Prostate gland (tissue), 2 donors: ENCODE data around the gene ITGA8. TPM values are rescaled to one million over a fixed set of nuclear protein-coding genes. Genes with fewer than 3 reads are reported as not detected.

ENCODE experiments used
- DNase-seq: peaks from one replicate; pipeline ENCODE4 v3.0.0-alpha.2; 2019; ENCODE audit warnings: low spot score
- H3K27ac ChIP-seq, 2 donors: fragments of 200-600 bp; sonication (generic); 2 replicates each; pipeline ENCODE4 v1.5.1; 2017 to 2019
- H3K27me3 ChIP-seq: fragments of 200-600 bp; sonication (generic); replicated peaks from 2 replicates; pipeline ENCODE4 v1.5.1; 2019; ENCODE audit not compliant: insufficient read depth
- H3K36me3 ChIP-seq, 2 donors: fragments of 200-600 bp; sonication (generic); 1 replicate in 1 of 2; 2 replicates in 1 of 2; pipeline versions ENCODE4 v1.5.1 to v1.8.1; 2017 to 2019
- H3K4me1 ChIP-seq: fragments of 200-600 bp; sonication (generic); replicated peaks from 2 replicates; pipeline ENCODE4 v1.5.1; 2019
- H3K4me3 ChIP-seq, 2 donors: fragments of 200-600 bp; sonication (generic); 2 replicates each; pipeline ENCODE4 v1.5.1; 2017 to 2019
- H3K9me3 ChIP-seq: fragments of 200-600 bp; sonication (generic); 2 replicates; pipeline ENCODE4 v1.5.1; 2017
- CTCF ChIP-seq, 4 experiments: fragments of 200-600 bp in 2 of 4; fragments of 450-650 bp in 2 of 4; sonication (generic) in 2 of 4; IDR thresholded peaks; 1 replicate in 3 of 4; 2 replicates in 1 of 4; pipeline ENCODE4 v1.5.1; 2016 to 2019; ENCODE audit warnings: antibody characterized with exemption in 4 of 4, mild to moderate bottlenecking in 2 of 4, moderate library complexity in 2 of 4
- POLR2A ChIP-seq: fragments of 450-650 bp; IDR thresholded peaks from one replicate; pipeline ENCODE4 v1.6.1; 2016; ENCODE audit warnings: antibody characterized with exemption, mild to moderate bottlenecking
- POLR2AphosphoS5 ChIP-seq: sonication (generic); formaldehyde crosslinking; IDR thresholded peaks from one replicate; pipeline ENCODE4 v1.6.1; 2017; ENCODE audit warnings: antibody characterized with exemption
- WGBS: methylation state at CpG from one replicate; pipeline ENCODE4 v1.1.5; 2018; 5-methylcytosine and 5-hydroxymethylcytosine counted together
- intact Hi-C: fragments of 100-400 bp; cut with DNase I; formaldehyde crosslinking; loops from one replicate; pipeline ENCODE4 v1.14.2; 2022
- total RNA-seq, 2 donors: library from RNA; depleted of rRNA; stranded (reverse); fragments of >200 nt; gene quantifications; one replicate each; pipeline ENCODE4 v1.1.0, GENCODE V29; 2016

ITGA8 gene
- total RNA-seq, 2 donors from 2014 or later, result 10.3 to 11.2 TPM

- intact Hi-C loops, result no loop called here
- Histone ChIP-seq H3K4me1 (no peaks in the 10 kb centered on the region), H3K9me3 (no peaks in the 10 kb centered on the region), H3K27ac (no peak overlapping the region), H3K27me3 (no peaks in the 10 kb centered on the region), H3K4me3 (no peak overlapping the region), H3K36me3 (no peaks in the 10 kb centered on the region)
- TF ChIP-seq POLR2AphosphoS5 (no peak), CTCF (IDR thresholded peaks at IDR 0.05) (no peak), POLR2A (no peak)
- DNase-seq, result no peak
- WGBS, result 96% methylated on average over 4 of the region's 4 CpGs
Measured at GRCh38 chr10:15652757-15653156, 67.0 kb downstream of the ITGA8 start.

GRCh38 chr10:15652117-15652516 is 67.6 kb downstream of the ITGA8 start:
- DNase-seq, result no peak
- Histone ChIP-seq H3K36me3 (no peaks in the 10 kb centered on the region), H3K4me3 (no peak overlapping the region), H3K27ac (no peak overlapping the region), H3K9me3 (no peaks in the 10 kb centered on the region), H3K27me3 (no peaks in the 10 kb centered on the region), H3K4me1 (no peaks in the 10 kb centered on the region)
- intact Hi-C loops, result no loop called here
- WGBS, result 85% methylated on average over 7 of the region's 7 CpGs
- TF ChIP-seq POLR2A, result no peak
- no peak for TF ChIP-seq CTCF (IDR thresholded peaks at IDR 0.05)
- TF ChIP-seq POLR2AphosphoS5, result no peak

GRCh38 chr10:15651175-15651574 is 68.5 kb downstream of the ITGA8 start:
- TF ChIP-seq POLR2AphosphoS5 (no peak), CTCF (IDR thresholded peaks at IDR 0.05) (no peak), POLR2A (no peak)
- Histone ChIP-seq H3K4me3 (no peak overlapping the region), H3K27me3 (no peaks in the 10 kb centered on the region), H3K9me3 (no peaks in the 10 kb centered on the region), H3K27ac (no peak overlapping the region), H3K4me1 (no peaks in the 10 kb centered on the region), H3K36me3 (no peaks in the 10 kb centered on the region)
- no peak for DNase-seq
- intact Hi-C loops, result no loop called here
- 39% methylated on average over 6 of the region's 6 CpGs for WGBS

- DNase-seq, result no peak
- intact Hi-C loops, result no loop called here
- TF ChIP-seq CTCF (IDR thresholded peaks at IDR 0.05) (no peak), POLR2AphosphoS5 (no peak), POLR2A (no peak)
- Histone ChIP-seq H3K27ac (no peak overlapping the region), H3K9me3 (no peaks in the 10 kb centered on the region), H3K36me3 (no peaks in the 10 kb centered on the region), H3K4me3 (no peak overlapping the region), H3K4me1 (no peaks in the 10 kb centered on the region), H3K27me3 (no peaks in the 10 kb centered on the region)
- 50% methylated on average over 2 of the region's 2 CpGs for WGBS
Measured at GRCh38 chr10:15642095-15642494, 77.6 kb downstream of the ITGA8 start.

- no peaks in the 10 kb centered on the region for H3K36me3 ChIP-seq
- intact Hi-C loops, result no loop called here
- no peaks in the 10 kb centered on the region for H3K4me1 ChIP-seq
- no peak overlapping the region for H3K27ac ChIP-seq
- TF ChIP-seq CTCF (IDR thresholded peaks at IDR 0.05), result no peak
- TF ChIP-seq POLR2AphosphoS5, result no peak
- no peak for TF ChIP-seq POLR2A
- WGBS, result 74% methylated on average over 5 of the region's 5 CpGs
- no peak for DNase-seq
- no peaks in the 10 kb centered on the region for H3K27me3 ChIP-seq
- no peaks in the 10 kb centered on the region for H3K9me3 ChIP-seq
- H3K4me3 ChIP-seq, result no peak overlapping the region
Measured at GRCh38 chr10:15640536-15641085, 79.1 kb downstream of the ITGA8 start.
